Breast epithelium (tissue), 4 donors: ENCODE results near the gene SEMA4B. TPM values are rescaled to one million over a fixed set of nuclear protein-coding genes. Genes with fewer than 3 reads are reported as not detected.

Experiments
- DNase-seq, 2 donors: peaks; one replicate each; pipeline ENCODE4 v3.0.0-alpha.2; 2019; ENCODE audit warnings: low spot score in 2 of 2
- H3K27ac ChIP-seq, 2 donors: fragments of 200-600 bp; sonication (generic) in 1 of 2; one replicate each; pipeline ENCODE4 v1.5.1; 2016 to 2019; ENCODE audit warnings: mild to moderate bottlenecking in 1 of 2
- H3K27me3 ChIP-seq, 2 donors: fragments of 200-600 bp; sonication (generic) in 1 of 2; one replicate each; pipeline versions ENCODE4 v1.5.1 to v1.6.0; 2017 to 2019; ENCODE audit warnings: control low read depth in 1 of 2, mild to moderate bottlenecking in 1 of 2
- H3K36me3 ChIP-seq: fragments of 200-600 bp; one replicate; pipeline ENCODE4 v1.5.1; 2019
- H3K4me1 ChIP-seq, 2 donors: fragments of 200-600 bp; sonication (generic); one replicate each; pipeline ENCODE4 v1.5.1; 2016 to 2019; ENCODE audit warnings: control low read depth in 1 of 2
- H3K4me3 ChIP-seq, 3 donors: fragments of 200-600 bp; sonication (generic); 1 replicate in 2 of 3; 2 replicates in 1 of 3; pipeline ENCODE4 v1.5.1; 2016 to 2019; ENCODE audit warnings: mild to moderate bottlenecking in 3 of 3, moderate library complexity in 2 of 3
- H3K9me3 ChIP-seq, 2 donors: fragments of 200-600 bp; sonication (generic) in 1 of 2; one replicate each; pipeline ENCODE4 v1.5.1; 2016 to 2019; ENCODE audit warnings: control low read depth in 1 of 2
- POLR2A ChIP-seq: fragments of 450-650 bp; IDR thresholded peaks from one replicate; pipeline ENCODE4 v1.6.1; 2016; ENCODE audit warnings: antibody characterized with exemption, mild to moderate bottlenecking, moderate library complexity
- POLR2AphosphoS5 ChIP-seq, 3 donors: sonication (generic); formaldehyde crosslinking; IDR thresholded peaks; one replicate each; pipeline ENCODE4 v1.6.1; 2017; ENCODE audit warnings: antibody characterized with exemption in 3 of 3
- intact Hi-C: fragments of 100-400 bp; cut with DNase I; formaldehyde crosslinking; loops from one replicate; pipeline ENCODE4 v1.15.1; 2023; ENCODE audit warnings: low total_unique reads
- total RNA-seq, 3 donors: library from RNA; depleted of rRNA; stranded (reverse); fragments of >200 nt; gene quantifications; one replicate each; pipeline ENCODE4 v1.1.0, GENCODE V29; 2016
- TF ChIP-seq, protein P1 (sequence below), 3 donors: fragments of 450-650 bp; IDR thresholded peaks; one replicate each; pipeline ENCODE4 v1.5.1; 2016 to 2017; ENCODE audit warnings: antibody characterized with exemption in 3 of 3, mild to moderate bottlenecking in 3 of 3, moderate library complexity in 3 of 3

SEMA4B gene
- total RNA-seq, 3 donors from 2014 or later, result 6.6 to 72.8 (median 56.9) TPM

- TF ChIP-seq POLR2A (no peak), POLR2AphosphoS5 (IDR thresholded peaks at IDR 0.05) (peak in 1 of 3 donors; percentile 37)
- TF ChIP-seq, protein P1, sequence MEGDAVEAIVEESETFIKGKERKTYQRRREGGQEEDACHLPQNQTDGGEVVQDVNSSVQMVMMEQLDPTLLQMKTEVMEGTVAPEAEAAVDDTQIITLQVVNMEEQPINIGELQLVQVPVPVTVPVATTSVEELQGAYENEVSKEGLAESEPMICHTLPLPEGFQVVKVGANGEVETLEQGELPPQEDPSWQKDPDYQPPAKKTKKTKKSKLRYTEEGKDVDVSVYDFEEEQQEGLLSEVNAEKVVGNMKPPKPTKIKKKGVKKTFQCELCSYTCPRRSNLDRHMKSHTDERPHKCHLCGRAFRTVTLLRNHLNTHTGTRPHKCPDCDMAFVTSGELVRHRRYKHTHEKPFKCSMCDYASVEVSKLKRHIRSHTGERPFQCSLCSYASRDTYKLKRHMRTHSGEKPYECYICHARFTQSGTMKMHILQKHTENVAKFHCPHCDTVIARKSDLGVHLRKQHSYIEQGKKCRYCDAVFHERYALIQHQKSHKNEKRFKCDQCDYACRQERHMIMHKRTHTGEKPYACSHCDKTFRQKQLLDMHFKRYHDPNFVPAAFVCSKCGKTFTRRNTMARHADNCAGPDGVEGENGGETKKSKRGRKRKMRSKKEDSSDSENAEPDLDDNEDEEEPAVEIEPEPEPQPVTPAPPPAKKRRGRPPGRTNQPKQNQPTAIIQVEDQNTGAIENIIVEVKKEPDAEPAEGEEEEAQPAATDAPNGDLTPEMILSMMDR (IDR thresholded peaks at IDR 0.05), result no peak
- H3K27me3 ChIP-seq, result no peaks in the 10 kb centered on the region
- H3K36me3 ChIP-seq, result no peaks in the 10 kb centered on the region
- intact Hi-C loops, result no loop called here
- H3K9me3 ChIP-seq, result no peaks in the 10 kb centered on the region
- peaks cover 0 to 22% of the 10 kb centered on the region in 2 donors for H3K4me1 ChIP-seq
- no peak overlapping the region for H3K4me3 ChIP-seq
- peak overlapping the region; percentile 62 to 77 for H3K27ac ChIP-seq
- peak; percentile 75 to 81 for DNase-seq
Observed at GRCh38 chr15:90191794-90192509, 9.2 kb upstream of the SEMA4B start.

DNA sequence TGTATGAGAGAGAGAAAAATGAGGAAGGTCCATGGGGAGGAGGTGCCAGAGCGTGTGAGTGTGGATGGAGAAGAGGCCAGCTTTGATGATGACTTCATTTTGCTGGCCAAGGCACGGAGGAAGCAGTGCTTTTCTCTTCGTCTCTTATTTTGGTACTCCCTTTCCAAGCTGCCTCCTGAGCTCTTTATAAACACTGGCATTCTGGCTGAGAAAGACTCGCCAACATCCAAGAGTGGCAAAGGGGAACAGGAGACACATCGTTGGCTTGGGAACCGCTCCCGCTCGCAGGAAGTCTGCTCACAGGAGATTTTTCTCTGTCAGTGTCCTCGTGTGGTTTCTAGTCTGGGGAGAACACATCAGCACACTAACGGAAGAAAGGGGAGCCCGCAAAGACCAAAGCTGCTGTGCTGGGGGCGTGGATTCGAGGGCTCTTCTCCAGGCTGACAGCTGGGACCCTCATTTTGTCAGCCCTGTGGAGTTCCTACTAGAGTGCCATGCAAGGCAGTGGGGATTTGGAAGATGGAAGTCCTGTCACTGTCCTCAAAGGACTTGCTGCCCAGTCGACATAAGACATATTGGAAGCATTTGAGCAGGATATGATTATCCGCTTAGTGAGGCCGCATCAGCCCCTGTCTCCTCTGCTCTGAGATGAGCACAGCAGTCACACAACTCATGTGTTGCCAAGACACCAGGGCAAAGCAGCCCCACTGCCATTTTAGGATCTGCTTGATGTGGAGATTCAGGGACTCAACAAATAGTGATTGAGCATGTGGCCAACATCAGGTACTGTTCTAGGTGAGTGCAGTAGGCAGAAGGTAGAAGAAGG, 8.0 kb upstream of the SEMA4B start:
- no peak for TF ChIP-seq POLR2A
- TF ChIP-seq, protein P1 (IDR thresholded peaks at IDR 0.05), result no peak
- TF ChIP-seq POLR2AphosphoS5 (IDR thresholded peaks at IDR 0.05), result no peak
- Histone ChIP-seq H3K36me3 (no peaks in the 10 kb centered on the region), H3K4me1 (peaks cover 0 to 22% of the 10 kb centered on the region in 2 donors), H3K4me3 (peak overlapping the region in 1 of 3 donors; percentile 13), H3K9me3 (no peaks in the 10 kb centered on the region), H3K27ac (peak overlapping the region; percentile 62 to 77), H3K27me3 (no peaks in the 10 kb centered on the region)
- intact Hi-C loops, result no loop called here
- no peak for DNase-seq

- no peak overlapping the region for H3K4me3 ChIP-seq
- peaks cover 0 to 22% of the 10 kb centered on the region in 2 donors for H3K4me1 ChIP-seq
- no peaks in the 10 kb centered on the region for H3K9me3 ChIP-seq
- no peak overlapping the region for H3K27ac ChIP-seq
- no peak for TF ChIP-seq POLR2AphosphoS5 (IDR thresholded peaks at IDR 0.05)
- TF ChIP-seq, protein P1 (IDR thresholded peaks at IDR 0.05), result no peak
- TF ChIP-seq POLR2A, result no peak
- no peak for DNase-seq
- no peaks in the 10 kb centered on the region for H3K27me3 ChIP-seq
- intact Hi-C loops, result no loop called here
- no peaks in the 10 kb centered on the region for H3K36me3 ChIP-seq
Observed at GRCh38 chr15:90194655-90195054, 6.5 kb upstream of the SEMA4B start.

DNA sequence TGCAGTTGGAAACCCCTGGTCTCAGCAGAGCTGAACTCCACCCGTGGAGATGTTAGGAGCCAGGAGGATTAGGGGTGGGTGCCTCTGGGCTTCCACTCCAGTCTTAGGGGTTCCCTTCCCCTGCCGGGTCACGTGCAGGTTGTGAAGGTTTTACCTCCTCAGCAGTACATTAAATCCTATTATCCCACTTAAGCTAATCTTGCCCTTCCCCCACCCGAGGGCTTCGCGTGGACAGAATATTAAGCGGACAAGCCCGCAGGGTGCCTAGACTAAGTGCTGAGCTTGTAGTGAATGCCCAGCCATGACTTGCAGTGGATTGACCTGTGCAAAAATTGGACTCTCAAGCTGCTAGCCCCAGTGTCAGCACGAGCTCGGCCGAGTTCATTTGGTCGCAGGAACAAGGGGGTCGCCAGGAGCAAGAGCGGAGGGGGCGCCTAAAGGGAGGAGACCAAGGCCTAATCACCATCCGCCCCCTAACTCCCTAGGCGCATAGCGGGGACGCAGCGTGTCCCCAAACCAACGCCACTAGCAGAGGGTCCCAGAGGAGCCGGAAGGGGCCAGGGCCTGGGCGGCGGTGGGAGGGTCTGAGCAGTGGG, 498 bp upstream of the SEMA4B start:
- H3K27me3 ChIP-seq, result no peaks in the 10 kb centered on the region
- H3K9me3 ChIP-seq, result no peaks in the 10 kb centered on the region
- peak overlapping the region; percentile 79 to 83 (median 81) for H3K4me3 ChIP-seq
- TF ChIP-seq, protein P1 (IDR thresholded peaks at IDR 0.05), result no peak
- TF ChIP-seq POLR2A (no peak), POLR2AphosphoS5 (IDR thresholded peaks at IDR 0.05) (no peak)
- intact Hi-C loops, result no loop called here
- DNase-seq, result no peak
- peaks cover 5 to 7% of the 10 kb centered on the region in 2 donors for H3K4me1 ChIP-seq
- peak overlapping the region; percentile 87 to 91 for H3K27ac ChIP-seq
- H3K36me3 ChIP-seq, result no peaks in the 10 kb centered on the region
